ENCODE data around the gene DDX3X. TPM values are rescaled to one million over a fixed set of nuclear protein-coding genes. Genes with fewer than 3 reads are reported as not detected.
A peak's percentile ranks its signal among the peaks of the same experiment; 100 is the strongest.

The DDX3X gene
- total RNA-seq, 1 donor from 2014 or later, result 264 TPM

DNA sequence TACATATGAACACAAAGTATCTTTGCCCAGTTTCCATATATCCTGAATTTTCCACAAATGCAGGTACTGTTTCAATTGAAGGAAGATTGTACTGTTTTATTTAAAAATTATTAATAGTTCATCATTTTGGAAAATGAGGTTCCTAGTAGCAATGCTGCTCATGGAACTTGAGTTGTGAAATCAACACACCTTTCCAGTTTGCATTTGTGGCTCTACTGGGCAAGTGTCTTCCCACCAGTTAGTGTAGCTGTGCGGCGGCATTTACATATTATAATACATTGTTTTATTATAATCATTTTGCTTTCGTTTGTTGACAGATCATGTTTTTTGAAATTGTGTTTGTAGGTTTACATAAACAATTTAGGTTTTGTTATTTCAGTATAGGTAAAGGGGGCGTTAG lies 2.0 kb upstream of the DDX3X start:
- H3K27ac Mint-ChIP-seq, result peak overlapping the region; percentile 66
- Histone ChIP-seq H3K9me3 (ENCODE audit: low read depth) (no peaks in the 10 kb centered on the region), H3K27me3 (no peaks in the 10 kb centered on the region), H3K4me2 (peak overlapping the region; percentile 87), H3K36me3 (no peaks in the 10 kb centered on the region), H3K27ac (no peak overlapping the region), H2AFZ (replicated peaks) (no peak overlapping the region), H3K4me1 (peaks cover 7% of the 10 kb centered on the region), H4K20me1 (ENCODE audit: low read depth) (peaks cover 25% of the 10 kb centered on the region), H3F3A (ENCODE audit: low read depth) (peaks cover 24% of the 10 kb centered on the region), H3K9ac (no peak overlapping the region), H3K4me3 (peak overlapping the region; percentile 84), H3K79me2 (ENCODE audit: low read depth) (peaks cover 48% of the 10 kb centered on the region)
- DNase-seq (ENCODE audit: low spot score), result no peak
- peaks cover 3% of the 10 kb centered on the region for H3K9me3 Mint-ChIP-seq
- H3K4me3 Mint-ChIP-seq, result peak overlapping the region; percentile 94
- H3K27me3 Mint-ChIP-seq (ENCODE audit: insufficient read depth, low read depth), result peaks cover 12% of the 10 kb centered on the region
- peaks cover 8% of the 10 kb centered on the region for H3K4me1 Mint-ChIP-seq
- no peaks in the 10 kb centered on the region for H3K36me3 Mint-ChIP-seq
- TF ChIP-seq, protein P1, sequence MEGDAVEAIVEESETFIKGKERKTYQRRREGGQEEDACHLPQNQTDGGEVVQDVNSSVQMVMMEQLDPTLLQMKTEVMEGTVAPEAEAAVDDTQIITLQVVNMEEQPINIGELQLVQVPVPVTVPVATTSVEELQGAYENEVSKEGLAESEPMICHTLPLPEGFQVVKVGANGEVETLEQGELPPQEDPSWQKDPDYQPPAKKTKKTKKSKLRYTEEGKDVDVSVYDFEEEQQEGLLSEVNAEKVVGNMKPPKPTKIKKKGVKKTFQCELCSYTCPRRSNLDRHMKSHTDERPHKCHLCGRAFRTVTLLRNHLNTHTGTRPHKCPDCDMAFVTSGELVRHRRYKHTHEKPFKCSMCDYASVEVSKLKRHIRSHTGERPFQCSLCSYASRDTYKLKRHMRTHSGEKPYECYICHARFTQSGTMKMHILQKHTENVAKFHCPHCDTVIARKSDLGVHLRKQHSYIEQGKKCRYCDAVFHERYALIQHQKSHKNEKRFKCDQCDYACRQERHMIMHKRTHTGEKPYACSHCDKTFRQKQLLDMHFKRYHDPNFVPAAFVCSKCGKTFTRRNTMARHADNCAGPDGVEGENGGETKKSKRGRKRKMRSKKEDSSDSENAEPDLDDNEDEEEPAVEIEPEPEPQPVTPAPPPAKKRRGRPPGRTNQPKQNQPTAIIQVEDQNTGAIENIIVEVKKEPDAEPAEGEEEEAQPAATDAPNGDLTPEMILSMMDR (IDR thresholded peaks at IDR 0.05), result no peak
- TF ChIP-seq EZH2phosphoT487 (IDR thresholded peaks at IDR 0.05) (no peak), EZH2 (IDR thresholded peaks at IDR 0.05) (no peak)

- peaks cover 3% of the 10 kb centered on the region for H3K9me3 Mint-ChIP-seq
- no peaks in the 10 kb centered on the region for H3K36me3 Mint-ChIP-seq
- Histone ChIP-seq H3K27ac (peak overlapping the region; percentile 93), H3K4me3 (peak overlapping the region; percentile 84), H3K79me2 (ENCODE audit: low read depth) (peaks cover 53% of the 10 kb centered on the region), H4K20me1 (ENCODE audit: low read depth) (peaks cover 30% of the 10 kb centered on the region), H3F3A (ENCODE audit: low read depth) (peaks cover 24% of the 10 kb centered on the region), H3K4me2 (peak overlapping the region; percentile 87), H3K9ac (peak overlapping the region; percentile 50), H3K36me3 (no peaks in the 10 kb centered on the region), H3K4me1 (peaks cover 7% of the 10 kb centered on the region), H2AFZ (replicated peaks) (no peak overlapping the region), H3K27me3 (no peaks in the 10 kb centered on the region), H3K9me3 (ENCODE audit: low read depth) (no peaks in the 10 kb centered on the region)
- DNase-seq (ENCODE audit: low spot score), result no peak
- H3K4me3 Mint-ChIP-seq, result peak overlapping the region; percentile 94
- H3K4me1 Mint-ChIP-seq, result peaks cover 13% of the 10 kb centered on the region
- H3K27ac Mint-ChIP-seq, result peak overlapping the region; percentile 92
- TF ChIP-seq EZH2 (IDR thresholded peaks at IDR 0.05) (no peak), EZH2phosphoT487 (IDR thresholded peaks at IDR 0.05) (no peak)
- TF ChIP-seq, protein P1 (IDR thresholded peaks at IDR 0.05), result no peak
- H3K27me3 Mint-ChIP-seq (ENCODE audit: insufficient read depth, low read depth), result peaks cover 12% of the 10 kb centered on the region
Measured at GRCh38 chrX:41332408-41333002, 1.5 kb upstream of the DDX3X start.

- TF ChIP-seq EZH2phosphoT487 (IDR thresholded peaks at IDR 0.05) (no peak), EZH2 (IDR thresholded peaks at IDR 0.05) (no peak)
- TF ChIP-seq, protein P1 (IDR thresholded peaks at IDR 0.05), result no peak
- H3K79me2 ChIP-seq (ENCODE audit: low read depth), result peaks cover 60% of the 10 kb centered on the region
- no peaks in the 10 kb centered on the region for H3K9me3 ChIP-seq (ENCODE audit: low read depth)
- H3K36me3 ChIP-seq, result peaks cover 4% of the 10 kb centered on the region
- Mint-ChIP-seq H3K4me1 (peaks cover 16% of the 10 kb centered on the region), H3K27me3 (ENCODE audit: insufficient read depth, low read depth) (peaks cover 12% of the 10 kb centered on the region), H3K4me3 (peak overlapping the region; percentile 94), H3K36me3 (no peaks in the 10 kb centered on the region), H3K9me3 (peaks cover 3% of the 10 kb centered on the region), H3K27ac (peak overlapping the region; percentile 100)
- peaks cover 24% of the 10 kb centered on the region for H3F3A ChIP-seq (ENCODE audit: low read depth)
- H3K4me1 ChIP-seq, result peaks cover 10% of the 10 kb centered on the region
- H3K27me3 ChIP-seq, result no peaks in the 10 kb centered on the region
- H3K4me2 ChIP-seq, result peak overlapping the region; percentile 87
- peaks cover 37% of the 10 kb centered on the region for H4K20me1 ChIP-seq (ENCODE audit: low read depth)
- peak overlapping the region; percentile 99 for H3K27ac ChIP-seq
- peak overlapping the region; percentile 55 for H2AFZ ChIP-seq (replicated peaks)
- H3K4me3 ChIP-seq, result peak overlapping the region; percentile 84
- peak; percentile 91 for DNase-seq (ENCODE audit: low spot score)
- peak overlapping the region; percentile 97 for H3K9ac ChIP-seq
Measured at GRCh38 chrX:41333003-41333743, 789 bp upstream of the DDX3X start.

All from neural progenitor cell (in vitro differentiated cells).